DND-41 (cell line): Measurements from ENCODE around the gene RHOJ.

Experiments used
- ATAC-seq: fragments of 200-7000 bp; cut with Tn5 transposase; 3 replicates; pipeline ENCODE4 v1.9.1; 2021; ENCODE audit warnings: low read depth; ENCODE audit not compliant: insufficient read depth
- DNase-seq: peaks from one replicate; pipeline ENCODE4 v3.0.0-alpha.2; 2020
- H2AFZ ChIP-seq: 2 replicates; pipeline ENCODE4 v1.6.0; 2012; ENCODE audit warnings: low read depth, low read length
- H3K27ac ChIP-seq: 2 replicates; pipeline ENCODE4 v1.5.1; 2012; ENCODE audit warnings: low read length, inconsistent platforms
- H3K27me3 ChIP-seq: fragments of 200-600 bp; sonication (generic); 2 replicates; pipeline ENCODE4 v1.6.0; 2012; ENCODE audit warnings: low read length, mild to moderate bottlenecking, inconsistent platforms; ENCODE audit not compliant: insufficient read depth, poor library complexity
- H3K36me3 ChIP-seq: 2 replicates; pipeline ENCODE4 v1.5.1; 2012; ENCODE audit warnings: low read length, inconsistent platforms; ENCODE audit not compliant: insufficient read depth
- H3K4me1 ChIP-seq: 2 replicates; pipeline ENCODE4 v1.5.1; 2012; ENCODE audit warnings: mild to moderate bottlenecking, low read length; ENCODE audit not compliant: insufficient read depth
- H3K4me2 ChIP-seq: 2 replicates; pipeline ENCODE4 v1.6.0; 2012; ENCODE audit warnings: mild to moderate bottlenecking, moderate library complexity, low read length, inconsistent platforms; ENCODE audit not compliant: insufficient read depth
- H3K4me3 ChIP-seq, 2 experiments: fragments of 200-600 bp in 1 of 2; shearing (Covaris generic) in 1 of 2; 2 replicates each; pipeline ENCODE4 v1.5.1; 2012 to 2016; ENCODE audit warnings: inconsistent platforms in 2 of 2, low read length in 2 of 2, mild to moderate bottlenecking in 2 of 2, low read depth in 1 of 2, moderate library complexity in 1 of 2
- H3K79me2 ChIP-seq: 2 replicates; pipeline ENCODE4 v1.6.0; 2012; ENCODE audit warnings: low read length, inconsistent platforms; ENCODE audit not compliant: insufficient read depth
- H3K9ac ChIP-seq: 2 replicates; pipeline ENCODE4 v1.6.0; 2012; ENCODE audit warnings: low read depth, mild to moderate bottlenecking, inconsistent platforms, low read length, moderate library complexity
- H3K9me3 ChIP-seq: 2 replicates; pipeline ENCODE4 v1.5.1; 2012; ENCODE audit warnings: low read length, moderate library complexity, mild to moderate bottlenecking, inconsistent platforms; ENCODE audit not compliant: insufficient read depth, severe bottlenecking
- H4K20me1 ChIP-seq: 2 replicates; pipeline ENCODE4 v1.6.0; 2012; ENCODE audit warnings: low read length; ENCODE audit not compliant: insufficient read depth
- CTCF ChIP-seq: IDR thresholded peaks from 2 replicates; pipeline ENCODE4 v1.5.1; 2012; ENCODE audit warnings: borderline replicate concordance, low read length, moderate library complexity, mild to moderate bottlenecking; ENCODE audit not compliant: poor library complexity, severe bottlenecking; ENCODE audit errors: extremely low read depth
- EZH2 ChIP-seq: IDR thresholded peaks from 3 replicates; pipeline ENCODE4 v1.6.1; 2012; ENCODE audit warnings: borderline replicate concordance, low read depth, mild to moderate bottlenecking, moderate library complexity, low read length, inconsistent platforms; ENCODE audit not compliant: severe bottlenecking

The RHOJ gene

GRCh38 chr14:63290741-63291430 is 86.6 kb downstream of the RHOJ start:
- H3K9me3 ChIP-seq = no peaks in the 10 kb centered on the region
- H2AFZ ChIP-seq = no peak overlapping the region
- H3K27me3 ChIP-seq = peaks cover 11% of the 10 kb centered on the region
- no peak overlapping the region for H3K27ac ChIP-seq
- no peak for DNase-seq
- H3K4me3 ChIP-seq = no peak overlapping the region
- no peaks in the 10 kb centered on the region for H3K36me3 ChIP-seq
- TF ChIP-seq CTCF = no peak
- no peak for TF ChIP-seq EZH2
- H4K20me1 ChIP-seq = no peaks in the 10 kb centered on the region
- no peaks in the 10 kb centered on the region for H3K4me1 ChIP-seq
- H3K79me2 ChIP-seq = no peaks in the 10 kb centered on the region
- no peak overlapping the region for H3K4me2 ChIP-seq
- ATAC-seq = no peak
- no peak overlapping the region for H3K9ac ChIP-seq

GRCh38 chr14:63292805-63293204 is 88.6 kb downstream of the RHOJ start:
- no peaks in the 10 kb centered on the region for H3K4me1 ChIP-seq
- H3K9me3 ChIP-seq = no peaks in the 10 kb centered on the region
- ATAC-seq (no peak), DNase-seq (no peak)
- no peak overlapping the region for H3K4me2 ChIP-seq
- no peak for TF ChIP-seq EZH2
- TF ChIP-seq CTCF = no peak
- no peaks in the 10 kb centered on the region for H3K79me2 ChIP-seq
- H3K9ac ChIP-seq = no peak overlapping the region
- no peak overlapping the region for H2AFZ ChIP-seq
- no peaks in the 10 kb centered on the region for H3K36me3 ChIP-seq
- H4K20me1 ChIP-seq = no peaks in the 10 kb centered on the region
- no peak overlapping the region for H3K27ac ChIP-seq
- peaks cover 3% of the 10 kb centered on the region for H3K27me3 ChIP-seq
- H3K4me3 ChIP-seq = no peak overlapping the region

GRCh38 chr14:63295231-63295685 is 91.0 kb downstream of the RHOJ start:
- Histone ChIP-seq H3K4me2 (no peak overlapping the region), H3K4me1 (no peaks in the 10 kb centered on the region), H3K27ac (no peak overlapping the region), H3K36me3 (no peaks in the 10 kb centered on the region), H3K9me3 (no peaks in the 10 kb centered on the region), H4K20me1 (no peaks in the 10 kb centered on the region), H3K4me3 (no peak overlapping the region), H3K79me2 (no peaks in the 10 kb centered on the region), H2AFZ (no peak overlapping the region), H3K9ac (no peak overlapping the region), H3K27me3 (peaks cover 3% of the 10 kb centered on the region)
- TF ChIP-seq EZH2 (no peak), CTCF (no peak)
- DNase-seq (no peak), ATAC-seq (no peak)
